Stimulated activated naive CD8-positive, alpha-beta T cell treated with anti-CD3 and anti-CD28 coated beads, Interleukin-15, Interleukin-2, amounts not matched to agents 100 ng/mL and 50 ng/mL, for 24 hours (primary cell): Measurements from ENCODE around the gene BRF1.

ENCODE experiments used
- H3K27ac Mint-ChIP-seq: one replicate; pipeline ENCODE4 v1.8.0; 2021; ENCODE audit warnings: mild to moderate bottlenecking, mixed read lengths
- H3K27me3 Mint-ChIP-seq: one replicate; pipeline ENCODE4 v1.8.0; 2021; ENCODE audit warnings: mixed read lengths
- H3K36me3 Mint-ChIP-seq: one replicate; pipeline ENCODE4 v1.8.0; 2021; ENCODE audit warnings: low read depth, mixed read lengths
- H3K4me1 Mint-ChIP-seq: one replicate; pipeline ENCODE4 v1.8.0; 2021; ENCODE audit warnings: low read depth, mixed read lengths
- H3K4me3 Mint-ChIP-seq: one replicate; pipeline ENCODE4 v1.8.0; 2021; ENCODE audit warnings: mild to moderate bottlenecking, mixed read lengths
- H3K9me3 Mint-ChIP-seq: one replicate; pipeline ENCODE4 v1.8.0; 2021; ENCODE audit warnings: mixed read lengths

Gene BRF1

GRCh38 chr14:105326891-105327694, 26.3 kb upstream of the BRF1 start:
- peaks cover 17% of the 10 kb centered on the region for H3K4me1 Mint-ChIP-seq
- no peaks in the 10 kb centered on the region for H3K9me3 Mint-ChIP-seq
- no peaks in the 10 kb centered on the region for H3K36me3 Mint-ChIP-seq
- H3K27ac Mint-ChIP-seq, result no peak overlapping the region
- H3K27me3 Mint-ChIP-seq, result no peaks in the 10 kb centered on the region
- H3K4me3 Mint-ChIP-seq, result no peak overlapping the region

GRCh38 chr14:105326568-105326867, 25.7 kb upstream of the BRF1 start:
- no peak overlapping the region for H3K27ac Mint-ChIP-seq
- H3K9me3 Mint-ChIP-seq, result no peaks in the 10 kb centered on the region
- no peak overlapping the region for H3K4me3 Mint-ChIP-seq
- H3K36me3 Mint-ChIP-seq, result no peaks in the 10 kb centered on the region
- no peaks in the 10 kb centered on the region for H3K27me3 Mint-ChIP-seq
- peaks cover 12% of the 10 kb centered on the region for H3K4me1 Mint-ChIP-seq

DNA sequence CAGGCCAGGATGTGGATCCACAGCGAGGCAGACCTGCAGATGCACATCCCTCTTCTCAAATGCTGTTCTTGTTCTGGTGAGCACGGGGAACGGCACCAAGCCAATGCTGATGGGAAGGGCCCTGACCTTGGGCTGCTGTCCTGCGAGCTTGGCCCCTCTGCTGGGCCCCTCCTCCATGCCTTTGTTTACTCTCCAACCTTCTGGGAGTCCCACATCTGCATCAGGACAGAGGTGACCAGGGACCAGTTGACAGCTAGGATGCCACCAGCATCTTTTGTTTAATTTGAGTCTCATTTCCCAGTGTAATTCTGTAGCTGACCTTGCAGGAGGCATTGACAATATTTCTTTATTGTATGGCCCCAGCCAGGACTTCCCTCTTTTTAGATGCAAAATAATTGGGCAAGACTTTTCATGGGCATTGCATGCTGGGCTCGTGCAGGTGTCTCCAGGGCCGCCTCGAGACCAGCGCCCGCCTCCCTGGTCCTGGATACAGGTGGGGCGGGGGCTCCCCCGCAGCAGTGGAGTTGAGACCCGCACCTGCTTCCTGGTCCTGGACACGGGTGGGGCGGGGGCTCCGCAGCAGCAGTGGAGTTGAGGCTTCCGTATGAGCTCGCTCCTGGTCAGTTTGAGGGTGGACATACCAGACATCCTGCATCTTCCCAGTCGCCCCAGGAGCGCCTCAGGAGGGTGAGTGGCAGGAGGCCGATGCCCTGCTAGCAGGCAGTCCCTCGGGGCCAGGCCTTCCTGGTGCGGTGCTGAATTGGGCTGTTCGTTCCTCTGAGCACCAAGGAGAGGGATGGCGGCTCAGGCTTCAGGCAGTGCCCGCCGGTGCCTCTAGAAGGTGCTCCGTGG, 25.1 kb upstream of the BRF1 start:
- H3K9me3 Mint-ChIP-seq, result no peaks in the 10 kb centered on the region
- H3K36me3 Mint-ChIP-seq, result no peaks in the 10 kb centered on the region
- no peaks in the 10 kb centered on the region for H3K27me3 Mint-ChIP-seq
- no peak overlapping the region for H3K27ac Mint-ChIP-seq
- H3K4me1 Mint-ChIP-seq, result peaks cover 7% of the 10 kb centered on the region
- no peak overlapping the region for H3K4me3 Mint-ChIP-seq

DNA sequence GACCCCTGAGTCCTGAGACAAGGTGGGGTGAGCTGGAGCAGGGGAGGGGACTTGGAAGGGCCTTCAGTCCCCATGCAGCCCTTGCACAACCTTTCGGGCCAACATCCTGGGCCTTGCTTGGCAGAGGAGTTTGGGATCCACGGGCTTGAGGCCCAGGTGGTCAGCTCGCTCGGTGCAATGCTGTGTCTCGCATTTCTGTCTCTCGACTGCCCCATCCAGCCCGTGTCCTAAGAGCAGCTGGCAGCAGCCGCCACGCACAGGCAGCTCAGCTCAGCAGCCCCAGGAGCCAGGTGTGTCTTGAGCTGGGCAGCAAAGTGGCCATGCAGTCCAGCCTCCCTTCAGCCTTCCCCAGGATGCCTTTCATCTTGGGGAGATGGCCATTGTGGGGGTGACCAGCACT, 24.5 kb upstream of the BRF1 start:
- H3K4me3 Mint-ChIP-seq, result no peak overlapping the region
- H3K36me3 Mint-ChIP-seq, result no peaks in the 10 kb centered on the region
- H3K27ac Mint-ChIP-seq, result no peak overlapping the region
- H3K4me1 Mint-ChIP-seq, result peaks cover 4% of the 10 kb centered on the region
- H3K9me3 Mint-ChIP-seq, result no peaks in the 10 kb centered on the region
- H3K27me3 Mint-ChIP-seq, result no peaks in the 10 kb centered on the region

- Mint-ChIP-seq H3K27ac (no peak overlapping the region), H3K9me3 (no peaks in the 10 kb centered on the region), H3K36me3 (no peaks in the 10 kb centered on the region), H3K4me3 (no peak overlapping the region), H3K4me1 (peaks cover 4% of the 10 kb centered on the region), H3K27me3 (no peaks in the 10 kb centered on the region)
Observed at GRCh38 chr14:105324871-105325270, 24.1 kb upstream of the BRF1 start.

DNA sequence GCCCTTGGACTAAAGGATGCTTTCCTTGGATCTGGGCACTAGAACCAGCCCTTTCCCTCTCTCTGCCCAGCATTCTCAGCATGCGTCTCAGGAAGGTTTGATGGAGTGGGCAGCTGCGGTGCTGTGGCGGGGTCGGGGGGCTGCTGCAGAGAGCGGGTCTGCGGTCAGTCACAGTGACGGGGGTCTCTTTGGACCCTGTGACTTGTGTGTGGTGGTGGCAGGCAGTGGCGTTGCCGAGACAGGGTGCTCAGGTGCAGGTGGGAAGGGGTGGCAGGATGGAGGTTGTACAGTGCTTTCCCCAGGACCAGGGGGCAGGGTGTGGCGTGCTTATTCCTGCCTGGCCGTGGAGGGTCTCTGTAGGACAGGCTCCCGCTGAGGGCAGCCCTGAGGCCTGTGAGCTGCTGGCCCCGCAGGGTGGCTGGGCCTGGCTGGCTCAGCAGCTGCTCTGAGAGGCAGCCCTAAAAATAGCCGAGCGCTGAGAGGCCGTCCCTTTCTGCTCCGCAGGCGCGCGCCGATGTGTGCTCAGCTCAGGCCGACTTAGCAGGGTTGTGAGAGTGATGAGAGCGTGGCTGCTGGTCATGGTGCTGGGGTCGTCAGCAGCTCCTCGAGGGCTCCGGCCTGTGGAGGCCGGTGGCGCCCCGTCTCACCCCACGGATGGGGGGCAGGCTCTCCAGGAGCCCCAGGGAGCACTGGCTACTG, 23.4 kb upstream of the BRF1 start:
- peaks cover 4% of the 10 kb centered on the region for H3K4me1 Mint-ChIP-seq
- H3K27me3 Mint-ChIP-seq, result no peaks in the 10 kb centered on the region
- no peaks in the 10 kb centered on the region for H3K9me3 Mint-ChIP-seq
- H3K4me3 Mint-ChIP-seq, result no peak overlapping the region
- no peak overlapping the region for H3K27ac Mint-ChIP-seq
- H3K36me3 Mint-ChIP-seq, result no peaks in the 10 kb centered on the region

DNA sequence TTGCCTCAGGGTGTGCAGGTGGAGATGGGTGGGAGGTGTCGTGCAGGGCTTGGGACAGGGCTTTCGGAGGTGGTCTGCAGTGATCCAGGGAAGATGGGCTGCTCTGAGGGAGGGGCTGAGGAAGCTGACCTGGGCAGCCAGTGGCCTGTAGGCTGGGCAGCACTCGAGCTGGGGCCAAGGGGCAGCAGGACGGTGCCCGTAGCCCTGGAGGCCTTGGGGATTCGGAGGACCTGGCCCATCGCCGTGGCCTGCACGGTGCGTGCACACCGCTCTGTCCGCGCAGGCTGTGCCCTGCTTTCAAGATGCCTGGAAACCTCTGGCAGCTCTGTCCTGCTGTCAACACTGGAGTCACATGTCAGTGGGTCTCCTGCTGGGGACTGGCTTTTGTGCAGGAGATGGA, 22.9 kb upstream of the BRF1 start:
- H3K36me3 Mint-ChIP-seq, result no peaks in the 10 kb centered on the region
- H3K4me3 Mint-ChIP-seq, result no peak overlapping the region
- no peaks in the 10 kb centered on the region for H3K27me3 Mint-ChIP-seq
- H3K9me3 Mint-ChIP-seq, result no peaks in the 10 kb centered on the region
- no peak overlapping the region for H3K27ac Mint-ChIP-seq
- H3K4me1 Mint-ChIP-seq, result peaks cover 3% of the 10 kb centered on the region

DNA sequence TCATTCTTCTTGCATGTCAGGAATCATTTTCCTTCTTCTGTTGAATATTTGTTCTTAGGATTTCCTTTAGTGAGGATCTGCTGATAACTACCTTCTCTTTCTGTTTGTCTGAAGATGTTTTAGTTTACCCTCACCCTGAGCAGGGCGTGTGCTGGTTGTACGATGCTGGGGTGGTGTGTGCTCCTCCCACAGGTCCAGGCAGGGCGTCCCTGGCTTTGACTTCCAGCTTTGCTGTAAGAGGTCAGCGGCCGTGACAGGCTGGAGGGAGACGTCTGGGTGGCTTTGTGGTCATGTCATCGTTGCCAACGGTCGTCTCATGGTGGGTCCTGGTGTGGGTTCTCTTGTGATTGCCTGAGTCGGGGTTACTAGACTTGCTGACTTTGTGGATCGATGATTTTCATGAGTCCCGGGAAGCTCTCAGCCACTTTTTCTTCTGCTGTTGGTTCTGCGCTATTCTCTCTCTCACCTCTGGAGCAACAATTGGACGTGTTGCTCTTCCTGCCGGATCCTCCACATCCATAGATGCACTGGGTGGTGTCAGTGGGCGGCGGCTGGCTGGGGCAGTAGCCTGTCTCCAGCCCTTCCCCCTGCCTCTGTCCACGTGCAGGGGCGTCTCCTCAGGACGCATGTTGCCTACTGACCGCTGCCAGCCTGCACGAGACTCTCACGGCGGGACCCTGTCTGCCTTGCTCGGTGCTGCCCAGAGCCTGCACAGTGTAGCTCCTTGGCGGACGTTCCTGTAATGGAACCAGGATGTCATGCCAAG, 22.2 kb upstream of the BRF1 start:
- no peaks in the 10 kb centered on the region for H3K9me3 Mint-ChIP-seq
- H3K27me3 Mint-ChIP-seq, result no peaks in the 10 kb centered on the region
- H3K36me3 Mint-ChIP-seq, result no peaks in the 10 kb centered on the region
- no peak overlapping the region for H3K4me3 Mint-ChIP-seq
- H3K27ac Mint-ChIP-seq, result no peak overlapping the region
- H3K4me1 Mint-ChIP-seq, result peaks cover 2% of the 10 kb centered on the region

DNA sequence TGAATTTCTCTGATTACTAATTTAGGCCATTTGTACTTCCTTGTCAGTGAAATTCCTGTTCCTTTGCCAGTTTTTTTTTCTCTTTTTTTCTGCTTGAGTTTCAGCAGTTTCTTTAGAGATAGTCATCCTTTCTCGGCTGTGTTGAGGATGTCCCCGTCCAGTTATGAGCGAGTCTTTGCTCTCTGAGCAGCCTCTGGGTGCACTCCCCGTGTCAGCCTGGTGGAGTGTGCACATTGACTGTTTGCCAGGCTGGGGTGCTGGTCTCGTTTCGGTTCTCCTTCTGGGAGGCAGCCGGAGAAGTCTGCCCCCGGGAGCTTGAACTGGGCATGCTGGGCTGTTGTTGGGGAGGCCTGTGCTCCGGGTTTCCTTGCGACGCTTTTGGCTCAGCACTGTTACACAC, 16.7 kb upstream of the BRF1 start:
- H3K9me3 Mint-ChIP-seq, result no peaks in the 10 kb centered on the region
- H3K27ac Mint-ChIP-seq, result no peak overlapping the region
- no peak overlapping the region for H3K4me3 Mint-ChIP-seq
- H3K4me1 Mint-ChIP-seq, result peaks cover 32% of the 10 kb centered on the region
- no peaks in the 10 kb centered on the region for H3K27me3 Mint-ChIP-seq
- H3K36me3 Mint-ChIP-seq, result no peaks in the 10 kb centered on the region

DNA sequence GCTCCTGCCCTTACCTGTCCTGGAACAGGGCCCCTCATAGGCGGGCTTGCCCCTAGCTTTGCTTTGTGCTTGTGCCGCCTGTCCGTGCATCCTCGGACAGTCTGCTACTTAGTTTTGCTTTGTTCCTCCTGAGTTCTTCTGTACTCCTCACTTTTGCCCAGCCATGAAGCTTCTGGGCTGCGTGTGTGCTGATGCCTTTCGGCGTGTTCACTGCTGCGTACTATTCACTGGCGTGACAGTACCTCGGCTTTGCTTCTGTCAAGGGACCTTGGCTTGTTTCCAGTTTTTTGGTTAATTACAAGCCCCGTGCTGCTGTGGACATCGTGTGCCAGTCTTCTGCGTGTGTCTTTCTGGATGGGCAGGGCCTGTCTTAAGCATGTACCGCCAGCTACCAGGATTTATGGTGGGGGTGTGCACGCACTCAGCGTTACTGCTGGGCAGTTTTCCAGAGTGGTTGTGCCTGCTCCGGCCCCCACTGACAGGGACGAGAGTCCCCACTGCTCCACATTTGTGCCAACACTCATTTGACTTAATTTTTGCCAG, 16.2 kb upstream of the BRF1 start:
- Mint-ChIP-seq H3K27ac (no peak overlapping the region), H3K36me3 (no peaks in the 10 kb centered on the region), H3K9me3 (no peaks in the 10 kb centered on the region), H3K4me3 (no peak overlapping the region), H3K4me1 (peaks cover 32% of the 10 kb centered on the region), H3K27me3 (no peaks in the 10 kb centered on the region)

DNA sequence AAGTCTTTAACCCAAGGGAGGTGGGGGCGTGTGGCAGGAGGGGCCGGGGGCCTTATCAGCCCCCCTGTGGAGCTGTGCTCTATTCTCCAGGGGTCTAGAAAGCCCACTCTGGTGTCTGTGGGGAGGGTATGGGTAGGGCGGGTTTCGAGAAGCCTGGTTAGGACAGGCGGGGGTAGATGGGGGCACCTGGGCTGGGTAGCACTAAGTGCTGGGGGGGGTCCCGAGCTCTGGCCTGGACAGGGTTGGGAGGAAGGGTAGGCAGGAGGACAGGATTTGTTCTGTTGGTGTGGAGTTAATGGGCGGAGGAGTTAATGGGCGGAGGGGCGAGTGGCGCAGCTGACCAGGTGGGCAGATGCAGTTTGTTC, 15.8 kb upstream of the BRF1 start:
- H3K4me3 Mint-ChIP-seq, result peak overlapping the region; percentile 84
- H3K4me1 Mint-ChIP-seq, result peaks cover 32% of the 10 kb centered on the region
- H3K27ac Mint-ChIP-seq, result no peak overlapping the region
- H3K27me3 Mint-ChIP-seq, result no peaks in the 10 kb centered on the region
- no peaks in the 10 kb centered on the region for H3K36me3 Mint-ChIP-seq
- no peaks in the 10 kb centered on the region for H3K9me3 Mint-ChIP-seq

- peak overlapping the region; percentile 84 for H3K4me3 Mint-ChIP-seq
- no peaks in the 10 kb centered on the region for H3K36me3 Mint-ChIP-seq
- no peaks in the 10 kb centered on the region for H3K27me3 Mint-ChIP-seq
- H3K4me1 Mint-ChIP-seq, result peaks cover 32% of the 10 kb centered on the region
- H3K9me3 Mint-ChIP-seq, result no peaks in the 10 kb centered on the region
- no peak overlapping the region for H3K27ac Mint-ChIP-seq
Observed at GRCh38 chr14:105315941-105316576, 15.3 kb upstream of the BRF1 start.

DNA sequence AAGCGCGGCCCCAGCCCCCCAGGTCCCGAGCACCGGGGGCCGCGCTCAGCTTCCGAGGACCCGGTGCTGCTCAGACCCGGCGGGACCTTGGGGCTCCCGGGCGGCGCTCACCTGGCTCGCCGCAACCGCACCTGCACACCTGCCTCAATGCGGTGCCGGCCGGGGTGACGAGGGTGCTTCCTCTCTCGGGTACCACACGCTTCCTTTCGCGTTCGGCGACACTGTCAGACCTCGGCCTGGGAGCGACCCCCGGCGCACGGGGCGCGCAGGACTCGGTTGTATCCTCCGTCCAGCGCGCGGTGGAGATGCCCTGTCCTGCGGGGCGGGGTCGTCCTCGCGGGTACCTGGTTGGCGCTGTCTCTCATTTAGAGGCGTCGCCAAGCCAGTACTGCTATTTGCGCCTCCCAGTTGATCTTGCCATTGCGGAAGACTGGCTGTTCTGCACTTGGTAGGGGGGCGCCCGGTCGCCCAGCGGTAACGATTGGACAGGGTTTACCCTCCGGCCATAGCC, 14.5 kb upstream of the BRF1 start:
- Mint-ChIP-seq H3K4me1 (peaks cover 32% of the 10 kb centered on the region), H3K27me3 (no peaks in the 10 kb centered on the region), H3K9me3 (no peaks in the 10 kb centered on the region), H3K4me3 (peak overlapping the region; percentile 84), H3K27ac (no peak overlapping the region), H3K36me3 (no peaks in the 10 kb centered on the region)
